ENCODE measurements around the gene SLC25A36. TPM values are rescaled to one million over a fixed set of nuclear protein-coding genes. Genes with fewer than 3 reads are reported as not detected.

Gene SLC25A36
- total and polyA plus RNA-seq, 2 donors (not counting 1 experiment from before 2014, with no cell fraction given), result 29.3 to 76.0 TPM

DNA sequence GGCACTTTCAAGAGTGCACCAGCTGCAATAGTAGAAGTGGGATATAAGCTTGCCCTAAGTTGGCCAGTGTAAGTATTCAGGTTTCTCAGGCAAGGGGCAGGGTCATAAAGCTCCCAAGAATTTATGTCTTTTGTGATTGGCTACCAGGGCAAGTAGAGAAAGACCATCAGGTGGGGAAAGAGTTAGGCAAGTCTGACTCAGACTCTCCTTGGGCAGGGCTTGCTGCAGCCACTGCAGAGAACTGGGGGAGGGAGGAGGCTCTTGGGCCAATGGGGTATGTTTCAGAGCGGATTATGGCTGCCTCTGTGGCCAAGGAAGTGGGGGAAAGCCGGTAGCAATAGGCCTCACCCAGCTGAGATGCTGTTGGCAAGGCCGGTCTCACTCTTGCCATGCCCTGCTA lies 44.6 kb upstream of the SLC25A36 start:
- POLR2A ChIA-PET, result no interaction called here
- intact Hi-C loops (cut with micrococcal nuclease), result no loop called here

More for the DNA sequence above, 44.6 kb upstream of the SLC25A36 start:
- H3K27me3 ChIP-seq (replicated peaks in 1 of 4; ENCODE audit: control extremely low read depth in 1 of 4, control insufficient read depth in 3 of 4, insufficient read depth in 4 of 4, low read length in 3 of 4), result peaks cover 0 to 6% (median 2%) of the 10 kb centered on the region in 4 experiments
- no CpG with 5 or more reads among the region's 3 CpGs for WGBS (ENCODE audit: insufficient coverage)
- TF ChIP-seq, protein P1, sequence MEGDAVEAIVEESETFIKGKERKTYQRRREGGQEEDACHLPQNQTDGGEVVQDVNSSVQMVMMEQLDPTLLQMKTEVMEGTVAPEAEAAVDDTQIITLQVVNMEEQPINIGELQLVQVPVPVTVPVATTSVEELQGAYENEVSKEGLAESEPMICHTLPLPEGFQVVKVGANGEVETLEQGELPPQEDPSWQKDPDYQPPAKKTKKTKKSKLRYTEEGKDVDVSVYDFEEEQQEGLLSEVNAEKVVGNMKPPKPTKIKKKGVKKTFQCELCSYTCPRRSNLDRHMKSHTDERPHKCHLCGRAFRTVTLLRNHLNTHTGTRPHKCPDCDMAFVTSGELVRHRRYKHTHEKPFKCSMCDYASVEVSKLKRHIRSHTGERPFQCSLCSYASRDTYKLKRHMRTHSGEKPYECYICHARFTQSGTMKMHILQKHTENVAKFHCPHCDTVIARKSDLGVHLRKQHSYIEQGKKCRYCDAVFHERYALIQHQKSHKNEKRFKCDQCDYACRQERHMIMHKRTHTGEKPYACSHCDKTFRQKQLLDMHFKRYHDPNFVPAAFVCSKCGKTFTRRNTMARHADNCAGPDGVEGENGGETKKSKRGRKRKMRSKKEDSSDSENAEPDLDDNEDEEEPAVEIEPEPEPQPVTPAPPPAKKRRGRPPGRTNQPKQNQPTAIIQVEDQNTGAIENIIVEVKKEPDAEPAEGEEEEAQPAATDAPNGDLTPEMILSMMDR (IDR thresholded peaks at IDR 0.05), result no peak
- TF ChIP-seq EZH2 (IDR thresholded peaks at IDR 0.05; ENCODE audit: borderline replicate concordance, insufficient read depth, low read depth, low read length, poor library complexity, severe bottlenecking), result no peak
- no peak overlapping the region for H3K4me2 ChIP-seq (replicated peaks; ENCODE audit: low read depth, low read length, poor library complexity, severe bottlenecking)
- H3K79me2 ChIP-seq (ENCODE audit: control insufficient read depth, insufficient read depth, low read length), result no peaks in the 10 kb centered on the region
- H3K9ac ChIP-seq (ENCODE audit: low read length), result no peak overlapping the region
- H3K9me3 ChIP-seq (ENCODE audit: control extremely low read depth in 1 of 3, control insufficient read depth in 2 of 3, insufficient read depth in 1 of 3, low read length in 2 of 3), result peaks cover 0 to 2% (median 0%) of the 10 kb centered on the region in 3 donors
- no peaks in the 10 kb centered on the region for H3K4me1 ChIP-seq (ENCODE audit: control insufficient read depth in 2 of 2, insufficient read depth in 2 of 2, low read length in 2 of 2)
- H3K27ac ChIP-seq (ENCODE audit: low read length in 2 of 2), result no peak overlapping the region
- H3K36me3 ChIP-seq (replicated peaks in 1 of 2; ENCODE audit: control extremely low read depth in 1 of 2, control insufficient read depth in 1 of 2, extremely low read depth in 1 of 2, insufficient read depth in 2 of 2, low read length in 1 of 2), result no peaks in the 10 kb centered on the region
- Mint-ChIP-seq H3K27me3 (peaks cover 42% of the 10 kb centered on the region), H3K9me3 (ENCODE audit: insufficient read depth) (no peaks in the 10 kb centered on the region), H3K4me1 (no peaks in the 10 kb centered on the region), H3K4me3 (no peak overlapping the region), H3K27ac (no peak overlapping the region)
- no peaks in the 10 kb centered on the region for H4K20me1 ChIP-seq (ENCODE audit: control insufficient read depth, insufficient read depth, low read length, poor library complexity, severe bottlenecking)
- H2AFZ ChIP-seq (ENCODE audit: insufficient read depth, low read depth, low read length, poor library complexity, severe bottlenecking), result no peak overlapping the region
- H3K4me3 ChIP-seq (ENCODE audit: control extremely low read depth in 1 of 5, extremely low read depth in 1 of 5, insufficient read depth in 1 of 5, low read depth in 2 of 5, low read length in 4 of 5), result no peak overlapping the region
- ATAC-seq (ENCODE audit: low read depth), result no peak
- no peak for DNase-seq
- CTCF ChIA-PET, result interaction anchor here (1.2 to 7.7 kb wide), 4 partner anchors 10 to 294 kb away, joined by 4 to 43 read pairs (median 6); no protein-coding TSS in a partner anchor

Measured in B cell (primary cell).